ENCODE results near the gene MYH7. TPM values are rescaled to one million over a fixed set of nuclear protein-coding genes. Genes with fewer than 3 reads are reported as not detected.

Gene MYH7
- total and polyA plus RNA-seq, 2 of the 4 experiments (the other 2 are of a cell fraction): not detected

- dilution Hi-C loops (cut with HindIII; ENCODE audit: low sequenced_read_pairs, unreplicated experiment): no loop called here
- ChIA-PET POLR2A (ENCODE audit: unreplicated experiment) (interaction anchor here (0.6 to 1.6 kb wide), 3 partner anchors 50 to 297 kb away, joined by 3 to 5 read pairs (median 4); no protein-coding TSS in a partner anchor), CTCF (interaction anchor here (0.6 to 1.7 kb wide), 12 partner anchors 10 to 182 kb away, joined by 3 to 12 read pairs (median 4); partner anchors contain the start of gene PABPN1)
- Histone ChIP-seq H3K9me1 (ENCODE audit: insufficient read depth, low read length) (no peaks in the 10 kb centered on the region), H3K4ac (ENCODE audit: low read depth, low read length) (no peak overlapping the region), H3K9ac (ENCODE audit: low read depth, low read length) (no peak overlapping the region), H2BK5ac (ENCODE audit: low read depth, low read length, poor library complexity, severe bottlenecking) (no peak overlapping the region), H3K4me2 (ENCODE audit: low read depth, low read length) (no peak overlapping the region), H2BK120ac (ENCODE audit: low read depth, low read length) (no peak overlapping the region), H2AK5ac (ENCODE audit: low read depth, low read length) (no peak overlapping the region), H4K91ac (ENCODE audit: insufficient read depth, low read depth, low read length) (no peak overlapping the region), H3K4me3 (ENCODE audit: insufficient read depth, low read depth, low read length) (no peak overlapping the region), H2BK15ac (ENCODE audit: low read depth, low read length) (no peak overlapping the region), H2AFZ (replicated peaks; ENCODE audit: low read length, poor library complexity) (no peak overlapping the region), H3K36me3 (ENCODE audit: control insufficient read depth, insufficient read depth, low read length) (no peaks in the 10 kb centered on the region), H3K79me1 (ENCODE audit: low read depth in 1 of 2, low read length in 2 of 2) (no peaks in the 10 kb centered on the region), H3K9me3 (ENCODE audit: control insufficient read depth, insufficient read depth, low read length) (no peaks in the 10 kb centered on the region), H4K8ac (ENCODE audit: low read depth in 2 of 2, low read length in 2 of 2) (no peak overlapping the region), H2AK9ac (replicated peaks; ENCODE audit: low read depth, low read length, poor library complexity) (peak overlapping the region; percentile 82), H3K27me3 (ENCODE audit: control insufficient read depth, insufficient read depth, low read length) (peaks cover 39% of the 10 kb centered on the region; the same call in 1 of the 2 replicates), H3K4me1 (ENCODE audit: control insufficient read depth, insufficient read depth, low read length) (no peaks in the 10 kb centered on the region), H4K20me1 (ENCODE audit: insufficient read depth, low read length) (no peaks in the 10 kb centered on the region), H4K5ac (ENCODE audit: low read depth, low read length) (no peak overlapping the region), H3K27ac (ENCODE audit: insufficient read depth, low read length) (no peak overlapping the region), H2BK20ac (ENCODE audit: low read depth, low read length) (no peak overlapping the region), H3K14ac (replicated peaks; ENCODE audit: low read depth, low read length) (no peak overlapping the region), H3K23ac (ENCODE audit: low read depth, low read length) (no peak overlapping the region), H3K56ac (ENCODE audit: extremely low read depth, insufficient read depth, low read length) (no peak overlapping the region), H3K18ac (ENCODE audit: low read depth, low read length) (no peak overlapping the region)
- TF ChIP-seq MAZ (IDR thresholded peaks at IDR 0.05; ENCODE audit: borderline replicate concordance, low read depth, low read length) (peak; percentile 53; the same call in 1 of the 2 replicates), RCOR1 (IDR thresholded peaks at IDR 0.05; ENCODE audit: insufficient replicate concordance, low read length) (no peak), RAD21 (IDR thresholded peaks at IDR 0.05; ENCODE audit: low read length) (peak; percentile 91), CHD1 (IDR thresholded peaks at IDR 0.05; ENCODE audit: low read depth, low read length) (no peak), FOS (IDR thresholded peaks at IDR 0.05; ENCODE audit: low read depth, low read length) (no peak), CEBPB (IDR thresholded peaks at IDR 0.05; ENCODE audit: low read depth, low read length) (no peak), MAFK (IDR thresholded peaks at IDR 0.05; ENCODE audit: low read depth, low read length) (no peak), SMC3 (IDR thresholded peaks at IDR 0.05; ENCODE audit: low read depth, low read length) (peak; percentile 89), CTCF (conservative IDR thresholded peaks at IDR 0.05; ENCODE audit: low read depth, low read length) (peak; percentile 93), BHLHE40 (IDR thresholded peaks at IDR 0.05; ENCODE audit: low read depth, low read length) (no peak), NFE2L2 (IDR thresholded peaks at IDR 0.05; ENCODE audit: low read depth, low read length) (no peak), USF2 (IDR thresholded peaks at IDR 0.05; ENCODE audit: low read depth, low read length) (no peak)
- peak; percentile 17 for DNase-seq
- peak; percentile 85 for ATAC-seq (ENCODE audit: low read depth)
- WGBS, 2 experiments (ENCODE audit: extremely low coverage in 2 of 2, insufficient read length in 1 of 2): 0% methylated on average over 1 of the region's 12 CpGs; no CpG with 5 or more reads in 1 of the 2 experiments
- intact Hi-C loops (cut with micrococcal nuclease): loop anchor here (1.0 to 2.0 kb wide), 2 partner anchors 51 to 115 kb away; no protein-coding TSS in a partner anchor
- in situ Hi-C loops (cut with MboI; ENCODE audit: low sequenced_read_pairs): loop anchor here (10.0 kb wide), 1 partner anchor 55 kb away; the partner anchor contains the start of gene PABPN1
- BruUV-seq (replicated peaks): no TSS peak
These were observed 55.9 kb downstream of the MYH7 start for GRCh38 chr14:23379366-23380196.
